C4-2B (cell line): ENCODE measurements around the gene GPR152.
"Not testable (repeated sequence)": the region's sequence is repeated elsewhere in the genome, so short reads cannot be mapped to it uniquely, and the experiment has no call there.

Source experiments
- H3K27ac ChIP-seq: fragments of 450-650 bp; 2 replicates; pipeline ENCODE4 v1.5.1; 2017
- ZFX ChIP-seq: fragments of 450-650 bp; IDR thresholded peaks from 2 replicates; pipeline ENCODE4 v1.6.1; 2017
- TF ChIP-seq, protein P1 (sequence below): fragments of 450-650 bp; conservative IDR thresholded peaks from 2 replicates; pipeline ENCODE4 v1.5.1; 2017; ENCODE audit warnings: mild to moderate bottlenecking

GPR152 gene

DNA sequence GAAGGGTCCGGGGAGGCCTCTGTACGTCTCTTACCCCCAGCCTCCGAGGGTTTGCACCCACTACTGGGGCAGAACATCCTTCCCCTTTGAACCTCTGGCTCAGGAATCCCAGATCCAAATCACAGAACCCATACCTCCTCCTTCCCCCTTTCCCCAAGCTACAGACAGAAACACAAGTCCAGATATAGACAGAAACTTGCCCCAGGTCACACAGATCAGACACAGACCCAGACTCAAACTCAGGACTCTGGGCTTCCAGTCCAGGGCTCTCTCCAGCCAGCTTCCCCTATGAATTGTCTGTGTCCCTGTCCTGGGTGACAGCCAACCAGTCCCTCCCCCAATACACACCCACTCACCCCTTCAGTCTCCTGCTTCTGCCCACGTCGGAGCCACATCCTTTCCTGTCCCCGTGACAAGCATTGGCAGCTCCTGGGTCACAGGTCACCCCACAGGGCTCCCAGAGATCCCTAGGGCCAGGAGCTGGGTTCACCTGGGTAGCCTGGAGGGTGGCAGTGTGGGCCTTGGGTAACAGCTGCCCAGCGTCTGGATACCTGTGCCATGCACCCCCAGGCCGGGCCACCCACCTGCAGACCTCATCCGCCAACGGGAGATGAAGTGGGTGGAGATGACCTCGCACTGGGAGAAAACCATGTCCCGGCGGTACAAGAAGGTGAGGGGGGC is 47.9 kb downstream of the GPR152 start:
- no peak overlapping the region for H3K27ac ChIP-seq
- TF ChIP-seq ZFX = no peak

DNA sequence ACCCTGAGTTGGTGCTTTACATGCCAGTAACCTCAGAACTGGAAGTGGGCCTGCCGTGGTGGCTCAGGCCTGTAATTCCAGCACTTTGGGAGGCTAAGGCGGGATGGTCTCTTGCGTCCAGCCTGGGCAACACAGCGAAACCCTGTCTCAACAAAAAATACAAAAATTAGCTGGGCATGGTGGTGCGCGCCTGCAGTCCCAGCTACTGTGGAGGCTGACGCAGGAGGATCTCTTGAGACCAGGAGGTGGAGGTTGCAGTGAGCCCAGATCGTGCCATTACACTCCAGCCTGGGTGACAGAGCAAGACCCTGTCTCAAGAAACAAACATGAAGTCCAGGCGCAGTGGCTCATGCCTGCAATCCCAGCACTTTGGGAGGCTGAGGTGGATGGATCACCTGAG is 49.4 kb downstream of the GPR152 start:
- H3K27ac ChIP-seq = not testable (repeated sequence)

DNA sequence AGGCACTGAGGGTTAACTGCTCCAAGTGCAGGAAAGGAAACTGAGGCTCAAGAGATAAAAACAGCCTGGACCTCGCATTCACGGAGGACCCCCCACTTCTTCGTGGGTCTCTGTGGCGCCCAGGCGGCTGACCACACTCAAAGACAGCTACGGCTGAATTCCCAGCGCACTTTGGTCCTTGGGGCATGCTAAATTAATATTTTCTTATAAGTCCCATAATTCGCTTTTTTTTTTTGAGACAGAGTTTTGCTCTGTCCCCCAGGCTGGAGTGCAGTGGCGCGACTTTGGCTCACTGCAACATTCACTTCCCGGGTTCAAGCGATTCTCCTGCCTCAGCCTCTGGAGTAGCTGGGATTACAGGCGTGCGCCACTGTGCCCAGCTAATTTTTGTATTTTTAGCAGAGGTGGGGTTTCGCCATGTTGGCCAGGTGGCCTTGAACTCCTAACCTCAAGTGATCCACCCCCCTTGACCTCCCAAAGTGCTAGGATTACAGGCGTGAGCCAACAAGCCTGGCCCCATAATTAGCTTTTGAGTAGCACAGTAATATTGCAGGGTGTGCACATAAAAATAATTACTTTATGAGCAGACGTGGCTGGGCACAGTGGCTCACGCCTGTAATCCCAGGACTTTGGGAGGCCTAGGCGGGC is 50.2 kb downstream of the GPR152 start:
- peak overlapping the region; percentile 95 for H3K27ac ChIP-seq

DNA sequence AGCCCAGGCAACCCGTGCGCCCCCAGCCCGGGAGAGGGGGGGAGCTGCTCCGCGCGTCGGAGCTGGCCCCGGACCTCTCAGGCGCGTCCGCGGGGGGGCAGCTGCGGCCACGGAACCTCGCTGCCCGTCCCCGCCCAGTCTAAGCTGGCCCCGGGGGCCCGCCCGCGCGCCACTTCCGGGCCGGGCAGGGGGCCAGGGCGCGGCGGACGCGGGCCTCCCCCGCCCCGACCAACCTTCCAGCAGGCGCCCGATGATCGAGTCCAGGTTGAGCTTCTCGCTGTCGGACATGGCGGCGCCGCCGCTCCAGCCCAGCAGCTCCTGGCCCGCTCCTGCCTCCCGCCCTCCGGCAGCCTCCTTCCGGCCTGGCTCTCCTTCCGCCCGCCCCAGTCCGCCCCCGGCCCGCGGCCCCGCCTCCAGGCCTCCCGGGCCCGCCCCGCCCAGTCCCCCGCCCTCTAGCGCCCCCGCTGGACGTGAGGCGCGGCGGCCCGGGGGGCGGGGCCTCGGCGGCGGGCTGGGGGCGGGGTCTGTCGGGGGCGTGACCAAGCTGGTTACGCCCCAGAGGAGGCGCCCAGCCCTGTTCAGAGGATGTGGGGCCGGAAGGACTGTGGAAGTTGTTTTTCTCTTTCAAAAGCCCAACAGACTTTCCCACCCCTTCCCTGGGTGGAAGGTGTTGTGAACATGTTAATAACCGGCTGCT is 50.9 kb downstream of the GPR152 start, which contains the start of gene PPP1CA:
PPP1CA (minus strand) TSS at position 364 of the 697 bp plus-strand sequence; CDS start at position 288, 76 bp downstream.
- TF ChIP-seq, protein P1, sequence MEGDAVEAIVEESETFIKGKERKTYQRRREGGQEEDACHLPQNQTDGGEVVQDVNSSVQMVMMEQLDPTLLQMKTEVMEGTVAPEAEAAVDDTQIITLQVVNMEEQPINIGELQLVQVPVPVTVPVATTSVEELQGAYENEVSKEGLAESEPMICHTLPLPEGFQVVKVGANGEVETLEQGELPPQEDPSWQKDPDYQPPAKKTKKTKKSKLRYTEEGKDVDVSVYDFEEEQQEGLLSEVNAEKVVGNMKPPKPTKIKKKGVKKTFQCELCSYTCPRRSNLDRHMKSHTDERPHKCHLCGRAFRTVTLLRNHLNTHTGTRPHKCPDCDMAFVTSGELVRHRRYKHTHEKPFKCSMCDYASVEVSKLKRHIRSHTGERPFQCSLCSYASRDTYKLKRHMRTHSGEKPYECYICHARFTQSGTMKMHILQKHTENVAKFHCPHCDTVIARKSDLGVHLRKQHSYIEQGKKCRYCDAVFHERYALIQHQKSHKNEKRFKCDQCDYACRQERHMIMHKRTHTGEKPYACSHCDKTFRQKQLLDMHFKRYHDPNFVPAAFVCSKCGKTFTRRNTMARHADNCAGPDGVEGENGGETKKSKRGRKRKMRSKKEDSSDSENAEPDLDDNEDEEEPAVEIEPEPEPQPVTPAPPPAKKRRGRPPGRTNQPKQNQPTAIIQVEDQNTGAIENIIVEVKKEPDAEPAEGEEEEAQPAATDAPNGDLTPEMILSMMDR = peak; percentile 97
- 0 out of 2 replicates have a peak, but pooled peaks have one; percentile 17 for TF ChIP-seq ZFX

More for the DNA sequence above, 50.9 kb downstream of the GPR152 start, which contains the start of gene PPP1CA:
- peak within 1 kb of the TSS; percentile 95 for H3K27ac ChIP-seq
